Stimulated activated CD8-positive, alpha-beta memory T cell treated with anti-CD3 and anti-CD28 coated beads, Interleukin-15, amount 100 ng/mL, for 4 hours (primary cell): Measurements from ENCODE around the gene CSTF3.

Experiments used
- DNase-seq, 2 donors: peaks; one replicate each; pipeline ENCODE4 v3.0.0-alpha.2; 2020; ENCODE audit warnings: low read depth in 2 of 2

CSTF3 gene

GRCh38 chr11:33040862-33041453 is 120.3 kb downstream of the CSTF3 start:
- DNase-seq, result no peak

DNA sequence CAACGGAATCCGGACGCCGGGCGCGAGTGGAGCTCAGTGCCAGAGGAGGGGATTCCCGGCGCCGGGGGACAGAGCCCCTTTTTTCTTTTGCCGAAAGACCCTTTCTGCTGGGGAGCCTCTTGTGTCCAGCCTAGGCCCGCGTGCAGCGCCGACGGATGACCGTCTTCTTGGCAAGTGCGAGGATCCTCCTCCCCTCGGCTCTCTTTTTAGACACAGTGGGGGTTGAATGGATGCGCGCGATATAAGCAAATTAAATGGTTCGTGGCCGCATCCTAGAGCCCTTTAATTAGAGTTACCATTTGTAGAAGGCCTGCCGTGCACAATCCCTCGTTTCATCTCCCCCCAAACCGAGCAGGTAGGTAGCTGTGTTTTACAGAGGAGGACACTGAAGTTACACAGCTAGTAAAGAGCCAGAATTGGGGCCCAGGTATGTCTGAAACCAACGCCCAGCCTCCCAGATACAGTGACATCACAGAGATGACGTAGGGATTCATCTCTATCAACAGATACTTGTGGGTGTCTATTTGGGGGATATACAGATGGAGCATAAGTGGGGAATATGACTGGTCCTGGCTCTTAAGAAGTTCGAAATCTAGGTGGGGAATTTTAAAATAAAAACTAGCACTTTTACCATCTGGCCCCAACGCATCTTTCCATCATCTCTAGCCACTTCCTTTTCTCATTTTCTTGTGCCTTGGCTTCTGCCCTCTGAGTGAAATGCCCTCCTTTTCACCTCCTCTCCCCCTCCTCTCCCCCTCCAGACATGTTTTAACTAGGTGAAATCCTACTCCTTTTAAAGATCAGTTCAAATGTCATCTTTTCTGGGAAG is 121.0 kb downstream of the CSTF3 start:
- peak in 1 of 2 donors; percentile 7 for DNase-seq

- peak; percentile 62 to 63 for DNase-seq
These were observed 121.8 kb downstream of the CSTF3 start, which contains the start of gene TCP11L1 for GRCh38 chr11:33039274-33040032. TCP11L1 (plus strand) TSS chr11:33039572; CDS start chr11:33043774, 4,202 bp downstream.

DNA sequence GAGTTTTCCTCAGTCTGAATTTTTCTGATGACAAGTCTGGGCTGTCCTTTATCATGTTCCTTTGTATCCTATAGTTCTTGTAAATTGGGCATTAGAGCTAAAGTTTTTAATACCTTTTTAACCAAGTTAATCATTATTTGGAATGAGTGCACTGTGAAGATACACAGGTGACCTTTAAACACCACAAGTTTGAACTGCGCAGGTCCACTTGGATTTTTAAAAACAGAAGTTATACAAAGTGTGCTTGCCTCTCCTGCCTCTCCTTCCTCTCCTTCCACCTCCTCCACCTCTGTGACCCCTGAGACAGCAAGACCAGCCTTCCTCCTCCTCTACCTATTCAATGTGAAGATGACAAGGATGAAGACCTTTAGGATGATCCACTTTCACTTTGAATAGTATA is 126.3 kb downstream of the CSTF3 start:
- DNase-seq, result no peak
